ENCODE data around the gene COL19A1.

The COL19A1 gene

GRCh38 chr6:70162972-70163371 is 296.6 kb downstream of the COL19A1 start:
- H3K4me3 ChIP-seq (ENCODE audit: low read depth, low read length), result no peak overlapping the region

DNA sequence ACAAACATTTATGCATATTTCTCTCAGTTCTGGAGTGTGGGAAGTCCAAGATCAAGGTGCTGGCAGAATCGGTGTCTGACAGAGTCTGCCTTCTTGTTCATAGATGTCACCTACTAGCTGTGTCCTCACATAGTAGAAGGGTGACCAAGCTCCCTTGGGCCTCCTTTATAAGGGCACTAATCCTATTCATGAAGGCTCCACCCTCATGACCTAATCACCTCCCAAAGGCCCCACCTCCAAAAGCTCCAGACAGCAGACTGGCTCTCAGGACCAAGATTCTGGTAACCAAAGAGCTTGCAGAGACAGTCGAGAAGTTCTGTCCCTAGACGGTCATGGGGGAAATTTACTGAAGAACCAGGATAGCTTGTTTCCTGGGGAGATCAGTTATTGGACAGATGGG is 297.4 kb downstream of the COL19A1 start:
- H3K4me3 ChIP-seq (ENCODE audit: low read depth, low read length), result no peak overlapping the region

- no peak overlapping the region for H3K4me3 ChIP-seq (ENCODE audit: low read depth, low read length)
These were observed 298.2 kb downstream of the COL19A1 start for GRCh38 chr6:70164556-70164955.

GRCh38 chr6:70166088-70166958 is 300.0 kb downstream of the COL19A1 start:
- no peak overlapping the region for H3K4me3 ChIP-seq (ENCODE audit: low read depth, low read length)

DNA sequence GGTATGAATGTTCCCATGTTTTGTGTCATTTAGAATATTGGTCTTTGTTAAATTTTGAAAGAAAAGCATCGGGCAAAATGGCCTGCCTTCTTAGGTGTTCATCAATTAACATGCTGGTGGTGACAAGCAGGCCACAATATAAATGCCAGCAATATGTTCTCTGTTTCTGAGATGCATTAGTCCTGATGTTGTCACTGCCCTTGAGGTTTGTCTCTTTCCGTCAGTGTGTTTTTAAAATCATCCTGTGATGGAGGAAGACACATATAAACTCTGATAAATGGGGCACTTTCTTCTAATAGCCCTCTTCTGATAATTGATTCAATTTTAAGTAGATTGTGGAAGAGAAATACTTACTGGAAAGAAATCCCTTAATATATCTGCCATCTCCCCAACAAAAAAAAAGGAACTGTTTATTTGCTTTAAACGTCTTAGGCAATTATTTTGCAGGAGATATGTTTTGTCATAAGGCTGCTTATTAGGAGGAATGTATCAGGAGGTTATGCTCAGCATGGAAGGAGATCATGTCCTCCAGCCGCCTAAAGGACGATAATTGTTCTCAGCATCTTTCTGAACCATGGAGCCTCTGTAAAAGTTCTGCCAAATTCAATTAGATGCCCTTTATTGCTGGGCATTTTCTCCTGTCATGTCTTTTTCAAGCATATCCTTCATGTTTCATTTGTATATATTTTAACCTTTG is 302.5 kb downstream of the COL19A1 start:
- H3K4me3 ChIP-seq (ENCODE audit: low read depth, low read length), result no peak overlapping the region

DNA sequence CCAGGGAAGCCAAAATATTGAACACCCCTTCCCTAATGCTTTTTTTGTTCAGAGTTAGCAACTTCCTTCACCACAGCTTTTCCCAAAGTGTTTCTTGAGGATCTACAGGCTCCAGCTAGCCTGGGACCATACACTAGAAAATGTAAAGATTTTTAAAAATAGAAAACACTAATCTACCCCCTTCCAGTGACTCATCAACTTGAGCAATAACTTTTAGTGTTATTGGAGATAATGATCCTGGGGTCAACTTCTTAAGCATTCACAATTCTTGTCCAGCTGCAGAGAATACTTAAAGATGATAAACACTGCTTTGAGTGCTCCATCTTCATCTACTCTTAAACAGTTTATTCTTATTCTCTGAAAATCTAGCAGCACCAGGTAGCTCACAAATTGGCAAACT is 304.9 kb downstream of the COL19A1 start:
- H3K4me3 ChIP-seq (ENCODE audit: low read depth, low read length), result no peak overlapping the region

- no peak overlapping the region for H3K4me3 ChIP-seq (ENCODE audit: low read depth, low read length)
These were observed 305.9 kb downstream of the COL19A1 start for GRCh38 chr6:70172252-70172651.

DNA sequence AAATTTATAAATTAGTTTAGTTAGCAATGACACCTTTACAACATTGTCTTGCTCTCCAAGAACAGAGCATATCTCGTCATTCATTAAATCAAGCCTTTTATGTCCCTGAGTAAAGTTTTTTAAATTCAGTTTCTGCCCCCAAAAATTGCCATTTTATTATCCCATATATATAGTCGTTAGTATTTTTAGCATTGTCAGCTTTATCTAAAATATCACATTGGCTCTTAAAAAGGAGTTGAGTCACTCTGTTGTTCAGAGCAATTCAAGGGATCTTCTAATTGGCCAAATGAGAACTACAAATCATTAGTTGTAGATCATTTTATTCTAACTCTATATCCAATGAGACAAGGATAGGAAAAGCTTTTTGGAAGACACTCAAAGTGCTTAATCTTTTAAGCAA is 309.4 kb downstream of the COL19A1 start:
- H3K4me3 ChIP-seq (ENCODE audit: low read depth, low read length), result no peak overlapping the region

DNA sequence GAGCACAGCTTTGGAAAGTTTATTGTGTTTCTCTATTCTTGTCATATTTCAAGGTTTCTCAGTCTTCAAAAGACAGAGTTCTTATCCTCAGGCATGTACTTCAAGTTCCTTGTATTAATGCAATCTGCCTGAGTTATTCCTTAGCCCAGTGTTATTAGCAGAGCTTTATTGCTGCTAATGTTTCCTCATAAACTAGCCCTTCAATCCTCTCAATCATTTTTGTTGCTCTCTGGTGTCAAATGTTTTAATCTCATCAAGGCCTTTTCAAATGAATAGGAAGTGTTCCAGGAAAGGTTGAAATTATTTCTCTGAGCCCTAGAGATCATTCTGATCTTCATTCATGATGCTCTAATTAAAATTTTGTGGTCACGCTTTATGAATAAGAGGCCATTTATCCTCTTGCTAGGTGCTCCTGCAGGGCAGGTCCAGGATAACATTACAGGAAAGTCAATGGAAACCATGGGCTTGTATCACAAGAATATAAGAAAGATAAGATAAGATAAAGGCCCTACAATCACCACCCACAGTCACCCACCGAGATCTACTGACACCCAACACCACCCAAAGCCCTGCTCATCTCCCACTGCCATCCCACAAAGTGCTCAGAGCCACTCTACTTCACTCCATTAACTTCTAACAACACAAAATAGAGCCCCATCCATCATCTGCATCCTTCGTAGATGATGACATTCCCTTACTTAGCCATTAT is 310.6 kb downstream of the COL19A1 start:
- no peak overlapping the region for H3K4me3 ChIP-seq (ENCODE audit: low read depth, low read length)

- no peak overlapping the region for H3K4me3 ChIP-seq (ENCODE audit: low read depth, low read length)
These were observed 314.0 kb downstream of the COL19A1 start for GRCh38 chr6:70180183-70180900.

GRCh38 chr6:70180901-70181599 is 314.7 kb downstream of the COL19A1 start:
- H3K4me3 ChIP-seq (ENCODE audit: low read depth, low read length), result no peak overlapping the region

DNA sequence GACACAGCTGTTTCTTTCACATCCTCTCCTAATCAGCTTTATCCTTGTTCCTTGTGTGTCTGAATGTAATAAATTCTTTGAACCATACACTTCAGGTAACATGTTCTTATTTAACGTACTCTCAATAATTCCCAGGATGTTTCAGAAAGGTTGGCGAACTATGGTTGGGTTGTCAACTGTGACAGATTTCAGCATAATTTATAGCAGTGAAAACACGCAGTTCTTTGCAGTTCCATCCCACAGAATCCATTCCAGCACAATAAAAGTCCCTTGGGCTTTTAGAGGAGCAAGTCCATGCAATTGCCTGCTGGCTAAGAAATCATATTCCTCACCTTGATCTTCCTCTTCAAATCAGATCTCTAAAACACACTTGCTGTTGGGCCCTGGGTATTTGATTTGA is 317.2 kb downstream of the COL19A1 start:
- H3K4me3 ChIP-seq (ENCODE audit: low read depth, low read length), result no peak overlapping the region

- no peak overlapping the region for H3K4me3 ChIP-seq (ENCODE audit: low read depth, low read length)
These were observed 318.4 kb downstream of the COL19A1 start for GRCh38 chr6:70184723-70185122.

DNA sequence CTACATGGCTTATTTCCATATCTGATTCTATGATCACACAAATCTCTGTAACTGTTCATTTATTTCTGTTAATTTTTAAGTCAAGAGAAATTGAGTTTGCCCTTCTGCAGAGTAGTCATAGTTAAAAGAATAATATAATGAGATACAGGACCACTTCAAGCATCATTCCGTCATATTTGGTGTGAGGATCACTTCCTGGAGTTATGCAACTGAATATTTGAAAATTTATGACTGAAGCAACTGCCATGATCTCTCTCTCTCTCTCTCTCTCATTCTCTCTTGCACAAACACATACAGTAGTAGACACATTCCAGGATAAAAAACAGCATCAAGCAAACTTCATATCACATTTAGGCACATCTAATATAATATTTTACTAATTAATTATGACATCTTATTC is 320.1 kb downstream of the COL19A1 start:
- no peak overlapping the region for H3K4me3 ChIP-seq (ENCODE audit: low read depth, low read length)

DNA sequence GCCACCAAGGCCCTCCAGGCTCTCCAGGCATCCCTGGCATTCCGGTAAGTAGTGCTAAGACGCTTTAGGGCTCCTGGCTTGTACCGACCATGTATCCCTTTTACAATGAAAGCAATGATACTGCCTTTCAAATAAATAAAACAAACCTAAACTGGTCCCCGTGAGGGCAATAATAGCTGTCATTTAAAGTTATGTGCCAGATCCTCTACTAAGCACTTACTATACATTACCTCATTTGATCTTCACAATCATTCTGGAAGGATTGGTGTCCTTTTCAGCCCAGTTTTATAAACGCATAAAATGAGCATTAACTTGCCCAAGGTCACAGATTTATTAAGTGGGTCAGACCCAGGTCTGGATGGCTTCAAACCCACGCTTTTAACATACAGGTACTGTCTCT is 321.8 kb downstream of the COL19A1 start:
- H3K4me3 ChIP-seq (ENCODE audit: low read depth, low read length), result no peak overlapping the region

DNA sequence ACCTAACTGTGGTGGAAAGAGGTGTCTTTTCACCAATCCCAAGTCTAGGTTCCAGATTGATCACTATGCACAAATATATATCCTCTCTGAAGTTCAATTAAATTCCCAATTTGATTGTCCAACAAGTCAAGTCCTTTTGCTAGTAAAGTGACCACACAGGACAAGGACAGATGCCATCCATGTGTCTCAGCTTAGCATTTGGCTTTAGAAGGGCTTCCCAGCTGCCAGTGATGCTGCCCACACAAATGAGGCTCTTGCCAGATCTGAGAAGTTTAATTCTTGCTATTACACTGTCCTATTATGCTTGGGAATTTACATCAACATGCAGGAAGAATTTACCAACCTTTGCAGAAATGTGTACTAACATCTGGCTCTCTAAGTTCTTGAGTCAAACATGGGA is 328.1 kb downstream of the COL19A1 start:
- H3K4me3 ChIP-seq (ENCODE audit: low read depth, low read length), result no peak overlapping the region

DNA sequence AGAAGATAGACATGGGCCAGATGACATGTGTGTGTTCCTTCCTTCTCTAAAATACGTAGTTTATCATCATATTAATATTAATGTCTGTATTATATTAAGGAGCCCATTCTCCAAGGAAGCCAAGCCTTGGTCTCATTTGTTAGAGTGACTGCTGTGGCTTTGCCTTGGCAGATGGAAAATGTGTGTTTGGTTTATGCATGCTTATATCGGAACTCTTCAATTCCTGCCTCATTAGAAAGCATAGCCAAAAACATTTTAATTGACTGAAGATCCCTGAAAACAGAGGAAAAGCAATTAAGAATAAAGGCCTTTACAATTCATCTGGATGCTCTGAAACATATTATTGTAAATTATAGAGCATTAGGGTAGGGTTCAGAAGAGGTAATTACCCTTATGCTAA is 330.2 kb downstream of the COL19A1 start:
- H3K4me3 ChIP-seq (ENCODE audit: low read depth, low read length), result no peak overlapping the region

- H3K4me3 ChIP-seq (ENCODE audit: low read depth, low read length), result no peak overlapping the region
These were observed 332.4 kb downstream of the COL19A1 start for GRCh38 chr6:70198785-70199184.

- H3K4me3 ChIP-seq (ENCODE audit: low read depth, low read length), result no peak overlapping the region
These were observed 342.0 kb downstream of the COL19A1 start for GRCh38 chr6:70208235-70208790.

- no peak overlapping the region for H3K4me3 ChIP-seq (ENCODE audit: low read depth, low read length)
These were observed 344.1 kb downstream of the COL19A1 start for GRCh38 chr6:70210462-70210861.
